Measurements from ENCODE around the gene CD163L1.
A peak's percentile ranks its signal among the peaks of the same experiment; 100 is the strongest.
"Not testable (repeated sequence)": the region's sequence is repeated elsewhere in the genome, so short reads cannot be mapped to it uniquely, and the experiment has no call there.

CD163L1 gene

GRCh38 chr12:7444076-7444475, at the start of gene CD163L1:
CD163L1 (minus strand) TSS chr12:7444153; CDS start chr12:7444127, 26 bp downstream.
- DNase-seq = no peak

GRCh38 chr12:7493006-7493405, 49.1 kb upstream of the CD163L1 start:
- no peak for DNase-seq

GRCh38 chr12:7486512-7486911, 42.6 kb upstream of the CD163L1 start:
- no peak for DNase-seq

GRCh38 chr12:7485095-7485494, 41.1 kb upstream of the CD163L1 start:
- no peak for DNase-seq

- DNase-seq = no peak
These were observed 39.4 kb upstream of the CD163L1 start for GRCh38 chr12:7483343-7483742.

- DNase-seq = no peak
These were observed 35.8 kb upstream of the CD163L1 start for GRCh38 chr12:7479771-7480170.

- DNase-seq = no peak
These were observed 28.1 kb upstream of the CD163L1 start for GRCh38 chr12:7472060-7472459.

- DNase-seq = peak; percentile 39
These were observed 16.7 kb upstream of the CD163L1 start for GRCh38 chr12:7460375-7461259.

- no peak for DNase-seq
These were observed 16.0 kb upstream of the CD163L1 start for GRCh38 chr12:7459973-7460372.

- no peak for DNase-seq
These were observed 7.8 kb upstream of the CD163L1 start for GRCh38 chr12:7451756-7452155.

- no peak for DNase-seq
These were observed 6.7 kb upstream of the CD163L1 start for GRCh38 chr12:7450667-7451066.

GRCh38 chr12:7448099-7448498, 4.1 kb upstream of the CD163L1 start:
- DNase-seq = no peak

- no peak for DNase-seq
These were observed 584 bp upstream of the CD163L1 start for GRCh38 chr12:7444537-7444936.

GRCh38 chr12:7441216-7441615, 2.7 kb downstream of the CD163L1 start:
- DNase-seq = no peak

- DNase-seq = peak; percentile 19
These were observed 4.1 kb downstream of the CD163L1 start for GRCh38 chr12:7439579-7440505.

GRCh38 chr12:7438291-7438995, 5.5 kb downstream of the CD163L1 start:
- not testable (repeated sequence) for DNase-seq

GRCh38 chr12:7437494-7437893, 6.5 kb downstream of the CD163L1 start:
- DNase-seq = not testable (repeated sequence)

- DNase-seq = no peak
These were observed 9.3 kb downstream of the CD163L1 start for GRCh38 chr12:7434670-7435069.

- no peak for DNase-seq
These were observed 10.6 kb downstream of the CD163L1 start for GRCh38 chr12:7433276-7433822.

- no peak for DNase-seq
These were observed 11.8 kb downstream of the CD163L1 start for GRCh38 chr12:7431993-7432685.

- no peak for DNase-seq
These were observed 32.6 kb downstream of the CD163L1 start for GRCh38 chr12:7411343-7411742.

- no peak for DNase-seq
These were observed 39.7 kb downstream of the CD163L1 start for GRCh38 chr12:7404275-7404674.

All from CD4-positive, alpha-beta T cell treated with Interleukin-15 for 1 hour (primary cell).